AML-193 (cell line): ENCODE results near the gene RGPD4.

ENCODE experiments used
- DNase-seq, 2 experiments: peaks; one replicate each; lab custom pipeline; 2025; lab: John Stamatoyannopoulos, UW

Gene RGPD4

DNA sequence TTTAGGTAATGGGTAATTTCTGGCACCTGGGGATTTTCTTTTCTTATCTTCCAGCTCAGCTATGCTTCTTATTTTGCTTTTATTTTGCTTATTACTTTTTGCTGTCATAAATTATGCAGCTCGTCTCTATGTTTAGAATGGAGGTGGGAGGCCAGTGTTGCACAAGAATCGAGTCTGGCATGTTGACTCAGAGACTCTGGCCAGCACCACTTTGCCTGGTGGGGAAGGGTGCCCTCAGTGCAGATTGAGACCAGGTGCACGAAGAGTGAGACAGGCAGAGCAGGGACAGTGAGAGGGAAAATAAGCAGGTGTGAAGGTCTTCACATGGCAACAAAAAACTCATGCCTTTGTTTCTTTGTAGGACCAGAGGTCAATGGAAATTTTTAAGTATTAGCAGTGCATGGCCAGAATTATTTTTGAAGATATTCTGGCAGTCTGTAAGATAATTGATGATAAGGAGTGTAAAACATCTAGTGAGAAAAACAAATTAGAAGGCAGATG is 100.4 kb downstream of the RGPD4 start:
- DNase-seq, result no peak

DNA sequence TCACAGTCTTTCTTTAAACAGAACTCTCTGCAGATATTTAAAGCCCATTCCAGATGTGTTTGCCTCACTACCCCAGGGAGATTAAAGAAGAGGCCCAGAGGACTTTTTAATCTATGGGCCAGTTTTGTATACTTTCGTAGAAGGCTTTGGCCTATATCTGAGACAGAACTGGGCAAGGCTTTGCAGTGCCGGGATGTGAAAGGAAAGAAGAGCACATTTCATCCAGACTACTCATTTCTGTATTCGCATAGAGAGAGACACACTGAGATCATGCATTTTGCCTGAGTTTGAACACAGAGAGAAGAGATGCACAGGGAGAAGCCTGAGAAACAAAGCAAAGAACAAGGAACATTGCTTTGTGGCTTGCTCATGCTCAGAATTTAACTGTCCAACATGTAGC is 104.7 kb downstream of the RGPD4 start:
- DNase-seq, result no peak

DNA sequence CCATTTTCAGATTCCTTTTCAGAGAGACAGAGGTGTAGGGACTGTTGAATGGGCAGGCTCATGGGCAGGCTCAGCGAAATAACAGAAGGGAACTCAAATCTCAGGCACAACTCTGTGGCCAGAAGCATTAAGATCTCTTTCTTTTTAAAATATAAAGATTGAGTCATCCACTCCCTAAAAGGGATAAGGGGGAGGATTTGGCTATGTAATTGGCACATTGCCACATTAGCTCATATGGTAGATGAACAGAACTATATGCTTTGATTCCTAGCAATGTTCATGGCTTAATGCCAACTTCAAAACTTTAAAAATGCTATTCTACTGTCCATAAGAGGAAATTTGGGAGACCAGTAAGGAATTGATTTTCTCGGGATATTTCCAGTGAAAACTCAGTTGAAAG is 105.8 kb downstream of the RGPD4 start:
- DNase-seq, result no peak

DNA sequence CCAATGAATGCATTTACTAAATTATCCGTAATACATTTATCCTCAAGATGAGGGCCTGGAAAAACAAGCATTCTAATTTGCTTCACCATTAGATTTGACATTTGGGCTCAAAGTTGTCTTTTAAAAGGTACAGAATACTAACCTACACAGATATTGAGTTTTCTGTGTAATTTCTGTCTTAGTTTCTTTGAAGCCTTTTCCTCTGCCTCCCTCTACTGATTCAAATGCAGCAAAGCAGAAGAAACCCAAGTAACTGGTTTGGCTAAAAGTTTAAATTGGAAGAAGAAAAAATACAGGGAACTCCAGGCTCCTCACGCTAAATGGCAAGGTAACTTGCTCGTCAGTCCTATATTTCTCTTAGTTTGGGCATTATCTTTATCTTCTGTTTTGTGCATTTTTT is 106.3 kb downstream of the RGPD4 start:
- DNase-seq, result no peak

DNA sequence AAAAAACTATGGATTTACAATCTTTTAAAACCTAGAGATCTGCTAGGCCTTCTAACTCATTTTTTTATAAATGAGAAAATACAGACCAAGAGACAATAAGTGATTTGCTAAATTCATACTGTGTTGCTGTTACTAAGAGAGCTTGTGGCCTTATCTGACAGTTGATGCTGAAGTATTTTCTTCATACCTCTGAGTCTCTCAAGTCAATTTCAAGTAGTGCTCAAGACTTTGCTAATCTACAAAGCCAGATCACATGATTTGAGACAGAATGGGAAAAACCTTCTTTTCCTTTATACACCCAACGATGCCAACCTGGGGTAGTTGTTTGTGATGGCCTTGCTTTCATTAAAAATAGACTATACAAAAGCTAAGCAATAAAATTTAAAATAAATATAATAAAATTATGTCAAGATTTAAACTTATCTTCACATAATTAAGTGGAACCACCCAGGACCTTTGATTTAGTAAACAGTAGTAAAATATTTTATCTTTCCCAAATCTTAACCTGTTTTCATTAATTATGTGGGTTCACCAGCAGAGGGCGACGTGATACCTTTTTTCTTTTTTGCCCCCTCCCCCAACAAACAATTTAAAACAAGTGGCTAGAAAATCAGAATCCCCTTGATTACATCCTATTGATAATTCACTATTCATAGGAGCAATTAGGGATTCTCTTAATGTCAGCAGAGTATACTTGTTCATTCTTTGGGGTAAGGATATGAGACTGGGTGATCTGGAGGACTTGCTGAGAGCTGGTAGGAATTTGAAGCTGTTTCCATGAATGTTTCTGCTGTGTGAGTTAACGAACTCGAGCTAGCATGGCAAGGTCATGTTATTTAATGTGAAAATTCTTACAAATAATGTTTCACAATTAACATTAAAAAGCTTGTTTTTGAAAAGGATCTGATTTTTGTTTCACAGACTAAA is 110.0 kb downstream of the RGPD4 start:
- no peak for DNase-seq
